HL-60/S4 (cell line): ENCODE data around the gene SOX6.

Experiments used
- in situ Hi-C: fragments of 300-500 bp; cut with MboI; formaldehyde crosslinking; loops from 2 replicates; pipeline ENCODE4 v1.14.3; 2022; ENCODE audit warnings: low sequenced_read_pairs

The SOX6 gene

GRCh38 chr11:16012125-16012751 is 344.1 kb downstream of the SOX6 start:
- in situ Hi-C loops: no loop called here

- in situ Hi-C loops: no loop called here
Observed at GRCh38 chr11:16011396-16011795, 344.9 kb downstream of the SOX6 start.

GRCh38 chr11:16009021-16009420 is 347.3 kb downstream of the SOX6 start:
- in situ Hi-C loops: no loop called here

GRCh38 chr11:16007514-16007913 is 348.8 kb downstream of the SOX6 start:
- in situ Hi-C loops: no loop called here

GRCh38 chr11:16002942-16003341 is 353.4 kb downstream of the SOX6 start:
- in situ Hi-C loops: no loop called here

- in situ Hi-C loops: no loop called here
Observed at GRCh38 chr11:16001899-16002426, 354.4 kb downstream of the SOX6 start.

GRCh38 chr11:16001044-16001568 is 355.2 kb downstream of the SOX6 start:
- in situ Hi-C loops: no loop called here

- in situ Hi-C loops: no loop called here
Observed at GRCh38 chr11:16000065-16000464, 356.3 kb downstream of the SOX6 start.

GRCh38 chr11:15993345-15993744 is 363.0 kb downstream of the SOX6 start:
- in situ Hi-C loops: no loop called here

GRCh38 chr11:15991215-15991614 is 365.1 kb downstream of the SOX6 start:
- in situ Hi-C loops: no loop called here

- in situ Hi-C loops: no loop called here
Observed at GRCh38 chr11:15989685-15990084, 366.7 kb downstream of the SOX6 start.

GRCh38 chr11:15988693-15989231 is 367.6 kb downstream of the SOX6 start:
- in situ Hi-C loops: no loop called here

- in situ Hi-C loops: no loop called here
Observed at GRCh38 chr11:15988016-15988550, 368.3 kb downstream of the SOX6 start.

GRCh38 chr11:15987046-15987445 is 369.3 kb downstream of the SOX6 start:
- in situ Hi-C loops: no loop called here

- in situ Hi-C loops: no loop called here
Observed at GRCh38 chr11:15985860-15986139, 370.5 kb downstream of the SOX6 start.

GRCh38 chr11:15985127-15985859 is 371.1 kb downstream of the SOX6 start:
- in situ Hi-C loops: no loop called here

- in situ Hi-C loops: no loop called here
Observed at GRCh38 chr11:15981292-15981691, 375.1 kb downstream of the SOX6 start.

- in situ Hi-C loops: no loop called here
Observed at GRCh38 chr11:15977116-15977515, 379.2 kb downstream of the SOX6 start.

GRCh38 chr11:15976433-15977045 is 379.8 kb downstream of the SOX6 start:
- in situ Hi-C loops: no loop called here

GRCh38 chr11:15975742-15976141 is 380.6 kb downstream of the SOX6 start:
- in situ Hi-C loops: no loop called here

- in situ Hi-C loops: no loop called here
Observed at GRCh38 chr11:15972838-15973237, 383.5 kb downstream of the SOX6 start.

- in situ Hi-C loops: no loop called here
Observed at GRCh38 chr11:15971215-15971546, 385.2 kb downstream of the SOX6 start.
